GM13976 (cell line): ENCODE data around the gene HES5.
"Not testable (repeated sequence)": the region's sequence is repeated elsewhere in the genome, so short reads cannot be mapped to it uniquely, and the experiment has no call there.

Experiments used
- DNase-seq: peaks from one replicate; pipeline ENCODE4 v3.0.0; 2012; ENCODE audit warnings: low spot score
- CTCF ChIP-seq: IDR thresholded peaks from 2 replicates; pipeline ENCODE4 v1.5.1; 2012; ENCODE audit warnings: borderline replicate concordance, mild to moderate bottlenecking; ENCODE audit not compliant: insufficient read depth; ENCODE audit errors: extremely low read depth, missing control alignments, control extremely low read depth
- in situ Hi-C: fragments of 300-500 bp; cut with MboI; formaldehyde crosslinking; loops from one replicate; pipeline ENCODE4 v1.12.0; 2022; ENCODE audit warnings: low sequenced_read_pairs, mixed read lengths, inconsistent platforms; ENCODE audit not compliant: unreplicated experiment

Gene HES5

GRCh38 chr1:2556277-2556677 lies 26.2 kb upstream of the HES5 start, which contains the start of gene TNFRSF14:
Gene TNFRSF14, plus strand, starts transcription at chr1:2556371. Its CDS starts 294 bp downstream, at chr1:2556665.
- peak; percentile 89 for DNase-seq
- TF ChIP-seq CTCF: no peak
- in situ Hi-C loops: no loop called here

- no peak for TF ChIP-seq CTCF
- DNase-seq: peak; percentile 81
- in situ Hi-C loops: no loop called here
Measured at GRCh38 chr1:2555634-2556276, 25.7 kb upstream of the HES5 start.

GRCh38 chr1:2554621-2555387 lies 24.7 kb upstream of the HES5 start:
- in situ Hi-C loops: no loop called here
- peak; percentile 72 for TF ChIP-seq CTCF
- peak; percentile 75 for DNase-seq

- no peak for DNase-seq
- in situ Hi-C loops: no loop called here
- TF ChIP-seq CTCF: no peak
Measured at GRCh38 chr1:2553871-2554620, 24.0 kb upstream of the HES5 start.

- in situ Hi-C loops, DNase-seq: not testable (repeated sequence)
Measured at GRCh38 chr1:2553076-2553475, 23.0 kb upstream of the HES5 start.

- in situ Hi-C loops: no loop called here
- no peak for TF ChIP-seq CTCF
- DNase-seq: no peak
Measured at GRCh38 chr1:2552189-2552588, 22.1 kb upstream of the HES5 start.

- DNase-seq, in situ Hi-C loops: not testable (repeated sequence)
Measured at GRCh38 chr1:2551544-2551943, 21.5 kb upstream of the HES5 start.

GRCh38 chr1:2550309-2550861 lies 20.3 kb upstream of the HES5 start:
- in situ Hi-C loops, DNase-seq: not testable (repeated sequence)

- DNase-seq: not testable (repeated sequence)
- in situ Hi-C loops: loop anchor here (25.0 kb wide), 1 partner anchor 137 kb away; the partner anchor contains the start of gene PEX10
Measured at GRCh38 chr1:2549367-2550029, 19.4 kb upstream of the HES5 start.
